HG03457 (cell line): ENCODE results near the gene ZFYVE26.
"Not testable (repeated sequence)": the region's sequence is repeated elsewhere in the genome, so short reads cannot be mapped to it uniquely, and the experiment has no call there.

ENCODE experiments used
- ATAC-seq: cut with Tn5 transposase; IDR thresholded peaks from one replicate; pipeline ENCODE4 v1.9.1; 2021; ENCODE audit warnings: moderate number of reproducible peaks; ENCODE audit not compliant: unreplicated experiment

Gene ZFYVE26

GRCh38 chr14:67759916-67760315 lies 56.5 kb downstream of the ZFYVE26 start:
- no peak for ATAC-seq

GRCh38 chr14:67757175-67757574 lies 59.2 kb downstream of the ZFYVE26 start:
- no peak for ATAC-seq

- no peak for ATAC-seq
Measured at GRCh38 chr14:67756496-67756895, 59.9 kb downstream of the ZFYVE26 start.

- no peak for ATAC-seq
Measured at GRCh38 chr14:67749341-67750084, 66.9 kb downstream of the ZFYVE26 start.

GRCh38 chr14:67748312-67748711 lies 68.1 kb downstream of the ZFYVE26 start:
- no peak for ATAC-seq

GRCh38 chr14:67746927-67747326 lies 69.5 kb downstream of the ZFYVE26 start:
- no peak for ATAC-seq

GRCh38 chr14:67744046-67744445 lies 72.3 kb downstream of the ZFYVE26 start:
- ATAC-seq = no peak

- no peak for ATAC-seq
Measured at GRCh38 chr14:67738740-67739504, 77.5 kb downstream of the ZFYVE26 start.

- ATAC-seq = no peak
Measured at GRCh38 chr14:67736771-67737170, 79.6 kb downstream of the ZFYVE26 start.

GRCh38 chr14:67735336-67736147 lies 80.8 kb downstream of the ZFYVE26 start:
- no peak for ATAC-seq

GRCh38 chr14:67734675-67735074 lies 81.7 kb downstream of the ZFYVE26 start:
- no peak for ATAC-seq

GRCh38 chr14:67733616-67734015 lies 82.8 kb downstream of the ZFYVE26 start:
- ATAC-seq = no peak

GRCh38 chr14:67729072-67729885 lies 87.1 kb downstream of the ZFYVE26 start:
- ATAC-seq = no peak

GRCh38 chr14:67728258-67728657 lies 88.1 kb downstream of the ZFYVE26 start:
- ATAC-seq = no peak

GRCh38 chr14:67727361-67727760 lies 89.0 kb downstream of the ZFYVE26 start:
- ATAC-seq = no peak

- no peak for ATAC-seq
Measured at GRCh38 chr14:67725171-67725570, 91.2 kb downstream of the ZFYVE26 start.

- ATAC-seq = no peak
Measured at GRCh38 chr14:67722293-67722692, 94.1 kb downstream of the ZFYVE26 start.

- no peak for ATAC-seq
Measured at GRCh38 chr14:67721875-67722274, 94.5 kb downstream of the ZFYVE26 start.

- ATAC-seq = no peak
Measured at GRCh38 chr14:67719866-67720265, 96.5 kb downstream of the ZFYVE26 start.

- ATAC-seq = not testable (repeated sequence)
Measured at GRCh38 chr14:67719385-67719784, 97.0 kb downstream of the ZFYVE26 start.

- no peak for ATAC-seq
Measured at GRCh38 chr14:67718265-67718664, 98.1 kb downstream of the ZFYVE26 start.
